ENCODE data around the gene SLC20A1.
"Not testable (repeated sequence)": the region's sequence is repeated elsewhere in the genome, so short reads cannot be mapped to it uniquely, and the experiment has no call there.

The SLC20A1 gene

GRCh38 chr2:112646102-112646719, 472 bp downstream of the SLC20A1 start:
- DNase-seq (ENCODE audit: low read depth), result no peak

GRCh38 chr2:112646791-112647689, 1.3 kb downstream of the SLC20A1 start:
- no peak for DNase-seq (ENCODE audit: low read depth)

- DNase-seq (ENCODE audit: low read depth), result no peak
Measured at GRCh38 chr2:112648081-112648480, 2.3 kb downstream of the SLC20A1 start.

GRCh38 chr2:112656679-112657078, 10.9 kb downstream of the SLC20A1 start:
- no peak for DNase-seq (ENCODE audit: low read depth)

GRCh38 chr2:112658301-112658700, 12.6 kb downstream of the SLC20A1 start:
- DNase-seq (ENCODE audit: low read depth), result no peak

- DNase-seq (ENCODE audit: low read depth), result no peak
Measured at GRCh38 chr2:112658839-112659667, 13.3 kb downstream of the SLC20A1 start.

GRCh38 chr2:112660138-112660537, 14.4 kb downstream of the SLC20A1 start:
- DNase-seq (ENCODE audit: low read depth), result no peak

- no peak for DNase-seq (ENCODE audit: low read depth)
Measured at GRCh38 chr2:112661656-112662305, 16.0 kb downstream of the SLC20A1 start.

- DNase-seq (ENCODE audit: low read depth), result no peak
Measured at GRCh38 chr2:112662704-112663103, 17.0 kb downstream of the SLC20A1 start.

- DNase-seq (ENCODE audit: low read depth), result no peak
Measured at GRCh38 chr2:112664689-112665088, 18.9 kb downstream of the SLC20A1 start.

GRCh38 chr2:112665113-112665780, 19.5 kb downstream of the SLC20A1 start:
- no peak for DNase-seq (ENCODE audit: low read depth)

- no peak for DNase-seq (ENCODE audit: low read depth)
Measured at GRCh38 chr2:112666761-112667122, 21.0 kb downstream of the SLC20A1 start.

- not testable (repeated sequence) for DNase-seq (ENCODE audit: low read depth)
Measured at GRCh38 chr2:112667540-112667939, 21.8 kb downstream of the SLC20A1 start.

GRCh38 chr2:112669667-112670066, 23.9 kb downstream of the SLC20A1 start:
- no peak for DNase-seq (ENCODE audit: low read depth)

- DNase-seq (ENCODE audit: low read depth), result no peak
Measured at GRCh38 chr2:112670252-112671022, 24.7 kb downstream of the SLC20A1 start.

GRCh38 chr2:112671801-112672200, 26.1 kb downstream of the SLC20A1 start:
- no peak for DNase-seq (ENCODE audit: low read depth)

GRCh38 chr2:112673008-112673407, 27.3 kb downstream of the SLC20A1 start:
- no peak for DNase-seq (ENCODE audit: low read depth)

GRCh38 chr2:112674229-112674628, 28.5 kb downstream of the SLC20A1 start:
- DNase-seq (ENCODE audit: low read depth), result no peak

- no peak for DNase-seq (ENCODE audit: low read depth)
Measured at GRCh38 chr2:112679484-112679883, 33.7 kb downstream of the SLC20A1 start.

GRCh38 chr2:112680666-112681101, 34.9 kb downstream of the SLC20A1 start:
- no peak for DNase-seq (ENCODE audit: low read depth)

GRCh38 chr2:112682101-112682500, 36.4 kb downstream of the SLC20A1 start:
- no peak for DNase-seq (ENCODE audit: low read depth)
